Omental fat pad (tissue), 4 donors: ENCODE measurements around the gene NPAS3. TPM values are rescaled to one million over a fixed set of nuclear protein-coding genes. Genes with fewer than 3 reads are reported as not detected.

Experiments
- ATAC-seq: fragments of 150-250 bp; one replicate; pipeline ENCODE4 v1.9.1; 2016; ENCODE audit warnings: mild to moderate bottlenecking, moderate library complexity; ENCODE audit not compliant: low FRiP score
- DNase-seq: peaks from one replicate; pipeline ENCODE4 v3.0.0-alpha.2; 2019; ENCODE audit warnings: low spot score
- CTCF ChIP-seq, 3 donors: fragments of 450-650 bp; IDR thresholded peaks; one replicate each; pipeline ENCODE4 v1.5.1; 2016 to 2017; ENCODE audit warnings: antibody characterized with exemption in 3 of 3, mild to moderate bottlenecking in 3 of 3, moderate library complexity in 2 of 3
- total RNA-seq, 4 donors: library from RNA; depleted of rRNA; stranded (reverse); fragments of >200 nt; gene quantifications; one replicate each; pipeline ENCODE4 v1.1.0, GENCODE V29; 2016

Gene NPAS3
- total RNA-seq, 4 donors from 2014 or later, result 0.79 to 6.0 (median 2.5) TPM

GRCh38 chr14:33052943-33053342 lies 114.3 kb downstream of the NPAS3 start:
- DNase-seq (no peak), ATAC-seq (no peak)
- no peak for TF ChIP-seq CTCF (IDR thresholded peaks at IDR 0.05)

- no peak for TF ChIP-seq CTCF (IDR thresholded peaks at IDR 0.05)
- DNase-seq, result no peak
- no peak for ATAC-seq
Measured at GRCh38 chr14:33056213-33056612, 117.5 kb downstream of the NPAS3 start.

- TF ChIP-seq CTCF (IDR thresholded peaks at IDR 0.05), result no peak
- no peak for DNase-seq
- ATAC-seq, result no peak
Measured at GRCh38 chr14:33057585-33057984, 118.9 kb downstream of the NPAS3 start.

- ATAC-seq (no peak), DNase-seq (no peak)
- no peak for TF ChIP-seq CTCF (IDR thresholded peaks at IDR 0.05)
Measured at GRCh38 chr14:33061667-33062325, 123.1 kb downstream of the NPAS3 start.

- ATAC-seq (no peak), DNase-seq (no peak)
- TF ChIP-seq CTCF (IDR thresholded peaks at IDR 0.05), result no peak
Measured at GRCh38 chr14:33062476-33062875, 123.8 kb downstream of the NPAS3 start.

GRCh38 chr14:33062881-33063280 lies 124.2 kb downstream of the NPAS3 start:
- ATAC-seq, result no peak
- no peak for DNase-seq
- TF ChIP-seq CTCF (IDR thresholded peaks at IDR 0.05), result no peak

GRCh38 chr14:33063521-33063920 lies 124.8 kb downstream of the NPAS3 start:
- TF ChIP-seq CTCF (IDR thresholded peaks at IDR 0.05), result no peak
- ATAC-seq, result no peak
- no peak for DNase-seq
